ENCODE data around the gene DLG2.

DNA sequence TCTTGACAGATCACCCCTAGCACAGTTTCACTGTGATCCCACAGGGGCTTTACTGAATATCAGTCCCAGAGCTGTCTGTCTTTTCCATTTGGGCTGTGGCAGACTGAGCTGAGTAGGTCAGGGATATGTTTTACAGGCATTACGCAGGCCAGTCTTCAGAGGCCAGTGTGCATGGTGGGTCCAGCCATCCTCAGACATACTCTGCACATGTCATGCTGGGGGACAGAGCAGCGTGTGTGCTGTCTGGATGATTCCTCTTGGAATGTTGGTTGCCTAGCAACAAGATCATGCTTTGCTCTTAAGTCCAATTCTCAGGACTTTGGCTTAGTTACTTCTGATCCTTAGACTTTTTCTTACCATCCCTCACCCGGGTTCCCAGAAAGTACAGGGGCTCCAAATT is 736.5 kb downstream of the DLG2 start:
- no peak for TF ChIP-seq POLR2A (IDR thresholded peaks at IDR 0.05; ENCODE audit: low read depth, low read length)
- no peak for TF ChIP-seq POLR2AphosphoS5 (IDR thresholded peaks at IDR 0.05; ENCODE audit: low read depth, low read length)
- no peak for TF ChIP-seq SPI1 (IDR thresholded peaks at IDR 0.05; ENCODE audit: low read depth, low read length)
- no peak for TF ChIP-seq POU2F2 (IDR thresholded peaks at IDR 0.05; ENCODE audit: low read depth, low read length)
- TF ChIP-seq TAF1 (IDR thresholded peaks at IDR 0.05; ENCODE audit: low read depth, low read length), result no peak

Measured in GM12891 (cell line).